GM12865 (cell line): Measurements from ENCODE around the gene PTX4.

ENCODE experiments used
- DNase-seq: peaks from one replicate; pipeline ENCODE4 v3.0.0; 2010; ENCODE audit warnings: low read depth
- H3K4me3 ChIP-seq: 2 replicates; pipeline ENCODE4 v1.5.1; 2011; ENCODE audit warnings: mild to moderate bottlenecking, low read depth, low read length, control low read depth
- CTCF ChIP-seq: IDR thresholded peaks from 2 replicates; pipeline ENCODE4 v1.5.1; 2011; ENCODE audit warnings: low read length, control low read depth, low read depth, inconsistent platforms; ENCODE audit not compliant: insufficient read depth; ENCODE audit errors: missing control alignments

Gene PTX4

GRCh38 chr16:1510941-1511351, 22.2 kb upstream of the PTX4 start:
- H3K4me3 ChIP-seq = no peak overlapping the region
- DNase-seq = no peak
- no peak for TF ChIP-seq CTCF

GRCh38 chr16:1510272-1510671, 21.5 kb upstream of the PTX4 start:
- TF ChIP-seq CTCF = no peak
- DNase-seq = no peak
- H3K4me3 ChIP-seq = no peak overlapping the region

GRCh38 chr16:1509307-1510221, 20.8 kb upstream of the PTX4 start:
- no peak for DNase-seq
- no peak for TF ChIP-seq CTCF
- no peak overlapping the region for H3K4me3 ChIP-seq

- no peak for TF ChIP-seq CTCF
- H3K4me3 ChIP-seq = no peak overlapping the region
- DNase-seq = no peak
Observed at GRCh38 chr16:1508494-1509187, 19.9 kb upstream of the PTX4 start.

- H3K4me3 ChIP-seq = no peak overlapping the region
- no peak for TF ChIP-seq CTCF
- DNase-seq = no peak
Observed at GRCh38 chr16:1506494-1507213, 17.9 kb upstream of the PTX4 start.

GRCh38 chr16:1505912-1506311, 17.2 kb upstream of the PTX4 start:
- no peak overlapping the region for H3K4me3 ChIP-seq
- no peak for DNase-seq

More at GRCh38 chr16:1505912-1506311, 17.2 kb upstream of the PTX4 start:
- no peak for TF ChIP-seq CTCF
